GM23338 (cell line): Measurements from ENCODE around the gene GGCT. TPM values are rescaled to one million over a fixed set of nuclear protein-coding genes. Genes with fewer than 3 reads are reported as not detected.
"Not testable (repeated sequence)": the region's sequence is repeated elsewhere in the genome, so short reads cannot be mapped to it uniquely, and the experiment has no call there.

Experiments
- ATAC-seq: fragments of 200-7000 bp; cut with Tn5 transposase; 3 replicates; pipeline ENCODE4 v1.9.1; 2020
- DNase-seq: peaks from one replicate; pipeline ENCODE4 v3.0.0-alpha.2; 2015; ENCODE audit warnings: low spot score
- H2AFZ ChIP-seq: fragments of 200-600 bp; sonication (generic); 2 replicates; pipeline ENCODE4 v1.8.0; 2016; ENCODE audit warnings: antibody characterized with exemption, mild to moderate bottlenecking, moderate library complexity
- H3F3A ChIP-seq: fragments of 200-600 bp; sonication (generic); replicated peaks from 2 replicates; pipeline ENCODE4 v1.8.0; 2017; ENCODE audit warnings: antibody characterized with exemption, mixed run types, low read depth
- H3K27ac ChIP-seq: fragments of 200-600 bp; sonication (generic); 2 replicates; pipeline ENCODE4 v1.6.1; 2016; ENCODE audit warnings: low read depth
- H3K27me3 ChIP-seq: fragments of 200-600 bp; sonication (generic); 2 replicates; pipeline ENCODE4 v1.8.0; 2016; ENCODE audit warnings: mild to moderate bottlenecking, mixed run types, moderate library complexity; ENCODE audit not compliant: insufficient read depth
- H3K36me3 ChIP-seq: fragments of 200-600 bp; sonication (generic); 2 replicates; pipeline ENCODE4 v1.8.0; 2016; ENCODE audit warnings: mild to moderate bottlenecking; ENCODE audit not compliant: insufficient read depth
- H3K4me1 ChIP-seq: fragments of 200-600 bp; sonication (generic); 2 replicates; pipeline ENCODE4 v1.8.0; 2016; ENCODE audit warnings: mild to moderate bottlenecking, moderate library complexity; ENCODE audit not compliant: insufficient read depth
- H3K4me2 ChIP-seq: fragments of 200-600 bp; sonication (generic); 2 replicates; pipeline ENCODE4 v1.7.1; 2017; ENCODE audit warnings: mixed run types
- H3K4me3 ChIP-seq: fragments of 200-600 bp; sonication (generic); 2 replicates; pipeline ENCODE4 v1.6.1; 2016; ENCODE audit warnings: mixed run types
- H3K79me2 ChIP-seq: fragments of 200-600 bp; sonication (generic); replicated peaks from 2 replicates; pipeline ENCODE4 v1.8.0; 2017; ENCODE audit warnings: mild to moderate bottlenecking; ENCODE audit not compliant: insufficient read depth
- H3K9me2 ChIP-seq: fragments of 200-600 bp; sonication (generic); 2 replicates; pipeline ENCODE4 v1.8.0; 2017; ENCODE audit not compliant: insufficient read depth
- H4K20me1 ChIP-seq: fragments of 200-600 bp; sonication (generic); replicated peaks from 2 replicates; pipeline ENCODE4 v1.8.0; 2017; ENCODE audit warnings: mild to moderate bottlenecking; ENCODE audit not compliant: insufficient read depth
- H3K27ac Mint-ChIP-seq: 2 replicates; pipeline ENCODE4 v1.8.0; 2020; ENCODE audit warnings: inconsistent platforms, mild to moderate bottlenecking, moderate library complexity, mixed read lengths
- H3K27me3 Mint-ChIP-seq: 3 replicates; pipeline ENCODE4 v1.8.0; 2022; ENCODE audit warnings: low read depth, mild to moderate bottlenecking, moderate library complexity, mixed read lengths, inconsistent platforms; ENCODE audit not compliant: insufficient read depth, poor library complexity
- H3K36me3 Mint-ChIP-seq: 3 replicates; pipeline ENCODE4 v1.8.0; 2021; ENCODE audit warnings: low read depth, mild to moderate bottlenecking, inconsistent platforms, moderate library complexity, mixed read lengths
- H3K4me1 Mint-ChIP-seq: 3 replicates; pipeline ENCODE4 v1.8.0; 2020; ENCODE audit warnings: mild to moderate bottlenecking, inconsistent platforms, mixed read lengths
- H3K4me3 Mint-ChIP-seq: 3 replicates; pipeline ENCODE4 v1.8.0; 2021; ENCODE audit warnings: moderate library complexity, mild to moderate bottlenecking, inconsistent platforms, mixed read lengths
- H3K9me3 Mint-ChIP-seq: 3 replicates; pipeline ENCODE4 v1.8.0; 2020; ENCODE audit warnings: moderate library complexity, mild to moderate bottlenecking, inconsistent platforms, mixed read lengths
- CREB1 ChIP-seq: fragments of 250-450 bp; sonication (Bioruptor Pico); IDR thresholded peaks from 2 replicates; pipeline ENCODE4 v1.5.0; 2020; ENCODE audit warnings: low read depth, mild to moderate bottlenecking, moderate library complexity
- EZH2 ChIP-seq: fragments of 200-600 bp; sonication (generic); IDR thresholded peaks from one replicate; pipeline ENCODE4 v1.8.0; 2017; ENCODE audit warnings: antibody characterized with exemption, mild to moderate bottlenecking, low read depth; ENCODE audit not compliant: unreplicated experiment
- EZH2phosphoT487 ChIP-seq: fragments of 200-600 bp; sonication (generic); IDR thresholded peaks from one replicate; pipeline ENCODE4 v1.8.1; 2018; ENCODE audit warnings: antibody characterized with exemption; ENCODE audit not compliant: unreplicated experiment
- JUNB ChIP-seq: IDR thresholded peaks from one replicate; pipeline ENCODE4 v1.6.1; 2016; ENCODE audit warnings: antibody characterized with exemption; ENCODE audit not compliant: unreplicated experiment
- NANOG ChIP-seq: IDR thresholded peaks from 2 replicates; pipeline ENCODE4 v1.6.1; 2016; ENCODE audit warnings: antibody characterized with exemption, borderline replicate concordance
- REST ChIP-seq: IDR thresholded peaks from one replicate; pipeline ENCODE4 v1.6.1; 2018; ENCODE audit warnings: antibody characterized with exemption; ENCODE audit not compliant: unreplicated experiment
- STAT1 ChIP-seq: IDR thresholded peaks from one replicate; pipeline ENCODE4 v1.6.1; 2016; ENCODE audit warnings: antibody characterized with exemption; ENCODE audit not compliant: unreplicated experiment
- ZNF331 ChIP-seq: fragments of 250-450 bp; sonication (Bioruptor Pico); IDR thresholded peaks from 2 replicates; pipeline ENCODE4 v1.5.0; 2020; ENCODE audit warnings: low read depth, mild to moderate bottlenecking, moderate library complexity
- polyA plus RNA-seq: library from polyadenylated mRNA; unstranded; fragments of >200 nt; fragmentation: Nextera tagmentation; extraction: Ambion mirVana; gene quantifications from 2 replicates; pipeline ENCODE4 v1.2.1, GENCODE V29; 2016
- total RNA-seq: library from RNA; depleted of rRNA; stranded (reverse); fragments of >200 nt; shearing (Covaris generic); gene quantifications from 2 replicates; pipeline ENCODE4 v1.2.3, GENCODE V29; 2014
- TF ChIP-seq, protein P1 (sequence below): IDR thresholded peaks from 2 replicates; pipeline ENCODE4 v1.6.1; 2016; ENCODE audit warnings: antibody characterized with exemption
- TF ChIP-seq, protein P2 (sequence below), 2 experiments: fragments of 200-600 bp in 1 of 2; sonication (generic) in 1 of 2; conservative IDR thresholded peaks; 2 replicates each; pipeline versions ENCODE4 v1.5.1 to v1.6.1; 2016 to 2017; ENCODE audit warnings: antibody characterized with exemption in 2 of 2, low read depth in 2 of 2, mild to moderate bottlenecking in 2 of 2, moderate library complexity in 1 of 2

Gene GGCT
- total and polyA plus RNA-seq, 2 experiments from 2014 or later, result 104 to 229 TPM

DNA sequence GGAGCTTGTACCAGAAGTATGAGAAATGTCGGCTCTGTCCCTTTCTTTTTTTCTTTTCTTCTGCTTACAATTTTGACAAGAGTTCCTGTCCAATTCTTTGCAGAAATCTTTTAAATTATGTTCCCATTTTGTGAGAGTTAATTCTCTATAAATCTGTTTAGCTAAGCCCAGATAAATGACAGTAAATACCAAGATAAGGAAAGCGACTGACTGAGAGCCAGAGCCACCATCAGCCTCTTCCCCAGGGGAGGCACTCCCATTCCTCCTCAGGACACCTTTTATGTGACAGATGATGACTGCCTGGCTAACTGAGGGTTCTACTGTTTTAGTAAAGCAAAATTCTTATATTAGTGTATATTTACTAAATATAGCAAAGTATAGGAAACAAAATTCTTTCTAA is 6.9 kb upstream of the GGCT start (continued):
- TF ChIP-seq, protein P1, sequence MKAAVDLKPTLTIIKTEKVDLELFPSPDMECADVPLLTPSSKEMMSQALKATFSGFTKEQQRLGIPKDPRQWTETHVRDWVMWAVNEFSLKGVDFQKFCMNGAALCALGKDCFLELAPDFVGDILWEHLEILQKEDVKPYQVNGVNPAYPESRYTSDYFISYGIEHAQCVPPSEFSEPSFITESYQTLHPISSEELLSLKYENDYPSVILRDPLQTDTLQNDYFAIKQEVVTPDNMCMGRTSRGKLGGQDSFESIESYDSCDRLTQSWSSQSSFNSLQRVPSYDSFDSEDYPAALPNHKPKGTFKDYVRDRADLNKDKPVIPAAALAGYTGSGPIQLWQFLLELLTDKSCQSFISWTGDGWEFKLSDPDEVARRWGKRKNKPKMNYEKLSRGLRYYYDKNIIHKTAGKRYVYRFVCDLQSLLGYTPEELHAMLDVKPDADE, result no peak
- TF ChIP-seq ZNF331 (no peak), NANOG (no peak), STAT1 (no peak), EZH2 (no peak), EZH2phosphoT487 (no peak), REST (no peak), CREB1 (CRISPR knock-in tag) (no peak)
- TF ChIP-seq, protein P2, sequence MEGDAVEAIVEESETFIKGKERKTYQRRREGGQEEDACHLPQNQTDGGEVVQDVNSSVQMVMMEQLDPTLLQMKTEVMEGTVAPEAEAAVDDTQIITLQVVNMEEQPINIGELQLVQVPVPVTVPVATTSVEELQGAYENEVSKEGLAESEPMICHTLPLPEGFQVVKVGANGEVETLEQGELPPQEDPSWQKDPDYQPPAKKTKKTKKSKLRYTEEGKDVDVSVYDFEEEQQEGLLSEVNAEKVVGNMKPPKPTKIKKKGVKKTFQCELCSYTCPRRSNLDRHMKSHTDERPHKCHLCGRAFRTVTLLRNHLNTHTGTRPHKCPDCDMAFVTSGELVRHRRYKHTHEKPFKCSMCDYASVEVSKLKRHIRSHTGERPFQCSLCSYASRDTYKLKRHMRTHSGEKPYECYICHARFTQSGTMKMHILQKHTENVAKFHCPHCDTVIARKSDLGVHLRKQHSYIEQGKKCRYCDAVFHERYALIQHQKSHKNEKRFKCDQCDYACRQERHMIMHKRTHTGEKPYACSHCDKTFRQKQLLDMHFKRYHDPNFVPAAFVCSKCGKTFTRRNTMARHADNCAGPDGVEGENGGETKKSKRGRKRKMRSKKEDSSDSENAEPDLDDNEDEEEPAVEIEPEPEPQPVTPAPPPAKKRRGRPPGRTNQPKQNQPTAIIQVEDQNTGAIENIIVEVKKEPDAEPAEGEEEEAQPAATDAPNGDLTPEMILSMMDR (conservative IDR thresholded peaks at IDR 0.05; ENCODE audit: low read depth in 2 of 2), result no peak

DNA sequence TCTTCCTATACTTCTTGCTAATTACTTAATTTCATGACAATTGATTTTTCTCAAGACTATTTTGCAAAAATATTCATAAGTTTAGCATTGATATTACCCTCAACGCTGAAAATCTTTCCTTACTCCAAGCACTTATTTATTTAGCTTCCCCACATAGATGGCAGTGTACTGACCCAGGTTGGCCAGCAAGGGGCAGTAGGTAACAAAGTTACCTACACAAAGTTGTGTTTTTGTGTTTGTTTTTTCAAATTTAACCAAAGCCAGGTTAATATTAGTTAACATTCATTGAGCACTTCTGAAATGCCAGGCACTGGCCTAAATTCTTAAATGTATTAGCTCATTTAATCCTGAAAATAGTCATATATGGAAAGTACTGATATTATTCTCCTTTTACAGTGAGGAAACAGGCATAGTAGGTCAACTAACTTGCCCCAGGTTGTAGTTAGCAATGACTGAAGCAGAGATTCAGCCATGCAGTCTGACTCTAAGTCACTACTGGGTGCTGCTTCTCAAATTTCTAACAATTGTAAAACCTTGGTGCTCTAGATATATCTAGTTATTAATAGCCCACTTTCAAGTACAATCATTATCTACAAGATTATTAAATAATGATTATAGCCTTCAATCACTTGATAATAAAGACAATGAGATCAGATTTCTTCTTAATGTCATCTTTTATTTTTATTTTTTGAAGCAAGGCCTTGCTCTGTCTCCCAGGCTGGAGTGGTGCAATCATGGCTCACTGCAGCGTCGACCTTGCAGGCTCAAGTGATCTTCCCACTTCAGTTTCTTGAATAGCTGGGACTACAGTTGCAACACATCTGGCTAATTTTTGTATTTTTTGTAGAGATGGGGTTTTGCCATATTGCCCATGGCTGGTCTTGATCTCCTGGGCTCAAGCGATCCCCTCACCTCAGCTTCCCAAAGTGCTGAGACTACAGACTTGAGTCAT is 5.8 kb upstream of the GGCT start:
- Histone ChIP-seq H4K20me1 (no peaks in the 10 kb centered on the region), H3K4me2 (no peak overlapping the region), H2AFZ (no peak overlapping the region), H3F3A (no peaks in the 10 kb centered on the region), H3K4me3 (no peak overlapping the region), H3K4me1 (no peaks in the 10 kb centered on the region), H3K9me2 (0 out of 2 replicates have a peak, but pooled peaks cover 6% of the 10 kb centered on the region), H3K79me2 (no peaks in the 10 kb centered on the region), H3K36me3 (no peaks in the 10 kb centered on the region), H3K27me3 (no peaks in the 10 kb centered on the region), H3K27ac (no peak overlapping the region)
- Mint-ChIP-seq H3K36me3 (peaks cover 15% of the 10 kb centered on the region; the same call in 2 of the 3 replicates), H3K9me3 (peaks cover 28% of the 10 kb centered on the region), H3K4me3 (no peak overlapping the region), H3K27ac (no peak overlapping the region), H3K27me3 (peaks cover 9% of the 10 kb centered on the region), H3K4me1 (peaks cover 10% of the 10 kb centered on the region; the same call in 2 of the 3 replicates)
- TF ChIP-seq NANOG (no peak), JUNB (no peak)
- TF ChIP-seq, protein P2 (conservative IDR thresholded peaks at IDR 0.05; ENCODE audit: low read depth in 2 of 2), result peak; percentile 76 to 97
- DNase-seq (peak; percentile 75), ATAC-seq (peak; percentile 69)

DNA sequence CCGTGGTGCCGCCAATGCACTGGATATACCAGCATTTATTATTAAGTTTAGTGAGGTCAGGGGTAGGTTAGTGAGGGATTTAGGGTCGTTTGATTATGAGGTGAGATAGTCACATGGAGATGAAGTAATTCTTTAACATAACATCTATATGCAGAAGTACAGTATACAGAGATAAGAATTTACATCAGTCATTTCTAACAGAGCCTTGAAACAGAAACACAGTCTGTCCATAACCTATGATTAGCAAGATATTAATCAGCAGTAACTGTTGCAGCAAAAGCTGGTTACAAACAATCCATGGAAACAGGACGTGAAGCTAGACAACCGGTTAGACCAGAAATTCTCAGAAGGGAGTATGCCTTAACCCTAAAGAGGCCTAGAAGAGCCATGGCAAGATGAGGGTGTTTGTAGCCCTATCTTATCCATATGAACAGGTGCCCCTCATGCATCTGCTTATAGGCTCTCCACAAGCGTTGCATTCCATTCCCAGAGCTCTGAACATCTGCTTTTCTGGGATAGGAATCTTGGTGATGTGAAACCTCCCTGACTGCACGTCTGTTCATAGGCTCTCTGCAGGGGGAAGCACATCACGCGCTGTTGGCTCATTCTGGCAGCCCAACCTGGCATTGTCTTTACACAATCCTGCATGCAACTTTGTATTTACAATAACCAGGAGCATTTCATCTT is 4.7 kb upstream of the GGCT start:
- Mint-ChIP-seq H3K36me3 (peaks cover 18% of the 10 kb centered on the region; the same call in 2 of the 3 replicates), H3K9me3 (peaks cover 28% of the 10 kb centered on the region), H3K27me3 (peaks cover 12% of the 10 kb centered on the region), H3K4me1 (peaks cover 12% of the 10 kb centered on the region; the same call in 2 of the 3 replicates)
- ATAC-seq, H3K27ac ChIP-seq, H3K9me2 ChIP-seq, H3F3A ChIP-seq, H2AFZ ChIP-seq, H3K27ac Mint-ChIP-seq, H3K27me3 ChIP-seq, H3K4me2 ChIP-seq, H4K20me1 ChIP-seq, H3K4me3 ChIP-seq, H3K36me3 ChIP-seq, H3K4me1 ChIP-seq, H3K4me3 Mint-ChIP-seq, H3K79me2 ChIP-seq: not testable (repeated sequence)
- DNase-seq, result peak; percentile 16
